ENCODE data around the gene NSMF.

NSMF gene

GRCh38 chr9:137433349-137433915 is 25.7 kb downstream of the NSMF start:
- in situ Hi-C loops (cut with MboI; ENCODE audit: low sequenced_read_pairs), result no loop called here

DNA sequence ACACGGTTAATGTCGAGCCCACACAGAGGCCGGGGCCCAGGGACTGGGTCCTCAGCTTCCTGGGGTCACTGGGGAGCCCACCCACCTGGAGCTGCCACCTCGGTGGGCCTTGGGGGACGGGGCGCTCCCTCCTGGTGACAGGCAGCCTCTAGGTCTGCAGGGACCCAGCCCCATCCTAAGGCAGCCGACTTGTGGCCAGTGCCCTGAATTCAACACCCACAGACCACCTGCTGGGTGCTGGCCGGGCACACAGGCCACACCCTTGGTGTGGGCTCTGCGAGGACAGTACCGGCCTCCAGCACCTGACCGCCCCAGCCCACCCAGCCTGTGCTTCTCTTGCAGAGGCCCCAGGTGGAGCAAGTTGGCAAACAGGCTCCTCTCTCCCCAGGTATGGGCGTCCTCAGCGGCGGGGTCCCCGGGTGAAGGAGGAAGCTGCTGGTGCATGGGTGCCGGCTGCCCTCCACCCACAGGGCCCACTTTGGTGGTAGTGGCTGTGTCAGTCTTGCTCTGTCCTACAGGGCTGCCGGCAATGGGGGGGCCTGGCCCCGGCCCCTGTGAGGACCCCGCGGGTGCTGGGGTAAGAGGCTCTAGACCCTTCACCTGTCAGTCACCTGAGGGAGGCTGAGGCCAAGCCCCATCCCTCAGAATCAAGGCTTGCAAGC is 26.3 kb downstream of the NSMF start:
- in situ Hi-C loops (cut with MboI; ENCODE audit: low sequenced_read_pairs), result no loop called here

GRCh38 chr9:137431416-137431931 is 27.7 kb downstream of the NSMF start:
- in situ Hi-C loops (cut with MboI; ENCODE audit: low sequenced_read_pairs), result no loop called here

GRCh38 chr9:137430723-137431415 is 28.3 kb downstream of the NSMF start:
- in situ Hi-C loops (cut with MboI; ENCODE audit: low sequenced_read_pairs), result no loop called here

- in situ Hi-C loops (cut with MboI; ENCODE audit: low sequenced_read_pairs), result no loop called here
Observed at GRCh38 chr9:137429974-137430722, 29.0 kb downstream of the NSMF start.

- in situ Hi-C loops (cut with MboI; ENCODE audit: low sequenced_read_pairs), result no loop called here
Observed at GRCh38 chr9:137429546-137429890, 29.6 kb downstream of the NSMF start.

DNA sequence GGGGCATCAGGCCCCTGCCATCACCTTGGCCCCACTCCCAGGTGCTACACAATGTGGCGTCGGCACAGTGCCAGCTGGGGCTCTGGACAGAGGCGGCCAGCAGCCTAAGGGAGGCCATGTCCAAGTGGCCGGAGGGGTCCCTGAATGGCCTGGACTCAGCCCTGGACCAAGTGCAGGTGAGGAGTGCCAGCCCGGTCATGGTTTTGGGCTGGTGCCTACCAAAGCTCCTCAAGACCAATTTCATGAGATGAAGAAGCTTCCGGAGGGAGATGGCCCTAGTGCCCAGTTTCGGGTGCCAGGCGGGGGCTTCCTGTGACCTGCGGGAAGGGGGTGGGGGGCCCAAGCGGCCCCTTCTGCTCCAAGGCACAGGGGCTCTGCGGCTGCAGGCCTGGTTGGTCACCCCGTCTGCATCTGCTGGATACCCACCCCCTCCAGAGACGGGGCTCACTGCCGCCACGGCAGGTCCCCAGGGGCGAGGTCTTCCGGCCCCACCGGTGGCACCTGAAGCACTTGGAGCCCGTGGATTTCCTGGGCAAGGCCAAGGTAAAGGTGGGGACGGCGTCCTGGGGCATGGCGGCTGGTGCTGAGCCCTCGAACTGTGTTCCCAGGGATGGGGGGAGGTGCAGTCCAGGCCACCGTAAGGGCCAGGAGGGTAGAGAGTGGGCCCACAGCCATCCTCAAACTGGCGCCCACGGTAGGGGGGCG is 30.1 kb downstream of the NSMF start:
- in situ Hi-C loops (cut with MboI; ENCODE audit: low sequenced_read_pairs), result no loop called here

GRCh38 chr9:137428311-137428630 is 30.9 kb downstream of the NSMF start:
- in situ Hi-C loops (cut with MboI; ENCODE audit: low sequenced_read_pairs), result no loop called here

- in situ Hi-C loops (cut with MboI; ENCODE audit: low sequenced_read_pairs), result no loop called here
Observed at GRCh38 chr9:137427454-137428310, 31.5 kb downstream of the NSMF start.

- in situ Hi-C loops (cut with MboI; ENCODE audit: low sequenced_read_pairs), result no loop called here
Observed at GRCh38 chr9:137426018-137426681, 33.0 kb downstream of the NSMF start.

- in situ Hi-C loops (cut with MboI; ENCODE audit: low sequenced_read_pairs), result no loop called here
Observed at GRCh38 chr9:137423514-137424291, 35.4 kb downstream of the NSMF start.

DNA sequence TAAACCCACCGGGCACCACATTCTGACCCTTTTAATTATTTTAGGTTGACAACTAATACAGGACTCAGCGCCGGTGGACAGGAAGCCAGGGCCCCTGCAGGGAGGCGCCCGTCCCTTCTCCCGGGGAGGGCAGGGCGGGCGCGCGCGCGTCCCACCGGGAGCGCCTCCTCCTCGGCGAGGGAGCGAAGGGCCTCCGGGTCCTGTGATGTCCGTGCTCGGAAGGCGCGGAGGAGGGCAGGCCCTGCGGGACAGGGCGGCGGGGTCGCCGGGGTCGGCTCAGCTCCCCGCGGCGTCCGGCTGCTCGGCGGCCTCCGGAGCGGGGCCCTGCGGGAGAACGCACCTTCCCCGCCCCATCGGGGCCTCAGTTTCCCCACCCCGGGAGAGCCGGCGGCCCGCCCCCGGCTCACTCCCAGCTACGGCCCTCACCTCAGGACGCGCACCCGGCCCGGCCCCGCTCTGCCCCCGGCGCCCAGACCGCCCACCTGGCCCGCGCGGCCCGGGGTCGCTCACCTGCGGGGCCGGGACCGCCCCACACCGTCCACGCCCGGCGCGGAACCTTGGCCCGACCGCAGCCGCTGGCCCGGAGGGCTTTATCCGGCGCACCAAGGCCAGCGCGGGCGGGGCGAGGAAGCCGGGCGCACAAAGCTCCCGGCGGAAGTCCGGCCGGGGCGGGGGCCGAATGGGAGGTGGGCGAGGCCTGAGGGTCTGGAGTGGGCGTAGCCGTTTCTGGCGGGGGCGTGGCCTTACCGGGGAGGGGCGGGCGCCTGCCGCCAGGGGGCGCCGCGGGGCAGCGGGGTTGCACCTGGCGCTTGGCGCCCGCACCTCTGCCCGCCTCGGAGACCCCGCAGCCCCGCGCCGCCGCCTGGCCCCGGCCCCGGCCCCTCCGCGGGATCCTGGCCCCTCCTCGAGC is 36.3 kb downstream of the NSMF start, which contains the start of the genes EXD3 and NOXA1:
TSS of gene EXD3 (minus strand) at position 559 of the 910 bp plus-strand sequence. CDS start 27,805 bp downstream, outside the sequence.
TSS of gene NOXA1 (plus strand) at position 790 of the 910 bp plus-strand sequence. CDS start 137 bp downstream, outside the sequence.
- in situ Hi-C loops (cut with MboI; ENCODE audit: low sequenced_read_pairs), result no loop called here

GRCh38 chr9:137421838-137422603 is 37.1 kb downstream of the NSMF start:
- in situ Hi-C loops (cut with MboI; ENCODE audit: low sequenced_read_pairs), result no loop called here

DNA sequence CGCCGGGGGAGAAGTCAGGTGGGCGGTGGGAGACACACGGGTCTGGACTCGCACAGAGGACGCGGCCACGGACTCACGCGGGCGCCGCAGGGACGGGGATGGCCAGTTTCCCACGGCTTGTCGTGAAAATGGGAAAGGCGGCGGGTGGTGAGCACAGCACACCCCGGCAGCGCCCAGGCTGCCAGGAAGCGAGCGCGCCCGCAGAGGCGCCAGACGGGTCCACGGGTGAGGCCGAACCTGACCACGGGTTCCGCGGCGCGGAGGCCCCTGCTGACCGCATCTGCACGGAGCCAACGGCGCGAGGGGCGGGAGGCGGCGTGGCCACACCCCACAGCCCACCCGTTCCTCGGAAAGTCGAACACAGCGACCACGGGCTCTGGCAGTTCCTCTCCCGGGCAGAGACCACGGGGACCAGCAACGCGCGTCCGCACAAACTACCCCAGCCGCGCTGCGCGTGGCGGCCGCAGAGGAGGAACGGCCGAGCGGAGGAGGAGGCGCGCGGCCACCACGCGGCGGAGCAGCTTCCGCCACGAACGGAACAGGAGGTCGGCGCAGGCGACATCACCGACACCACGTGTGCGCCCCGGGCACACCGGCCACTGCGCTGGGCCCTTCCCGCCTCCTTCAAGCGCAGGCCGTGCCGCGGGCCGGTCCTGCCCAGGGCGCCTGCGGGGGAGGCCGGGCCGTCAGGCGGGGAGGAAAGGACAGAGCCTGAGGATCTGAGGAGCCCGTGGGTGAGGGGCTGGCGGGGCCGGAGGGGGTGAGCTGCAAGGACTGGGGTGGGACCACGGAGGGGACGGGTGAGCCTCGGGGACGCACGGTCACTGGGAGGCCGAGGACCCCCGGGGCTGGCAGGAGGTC is 41.7 kb downstream of the NSMF start:
- in situ Hi-C loops (cut with MboI; ENCODE audit: low sequenced_read_pairs), result no loop called here

DNA sequence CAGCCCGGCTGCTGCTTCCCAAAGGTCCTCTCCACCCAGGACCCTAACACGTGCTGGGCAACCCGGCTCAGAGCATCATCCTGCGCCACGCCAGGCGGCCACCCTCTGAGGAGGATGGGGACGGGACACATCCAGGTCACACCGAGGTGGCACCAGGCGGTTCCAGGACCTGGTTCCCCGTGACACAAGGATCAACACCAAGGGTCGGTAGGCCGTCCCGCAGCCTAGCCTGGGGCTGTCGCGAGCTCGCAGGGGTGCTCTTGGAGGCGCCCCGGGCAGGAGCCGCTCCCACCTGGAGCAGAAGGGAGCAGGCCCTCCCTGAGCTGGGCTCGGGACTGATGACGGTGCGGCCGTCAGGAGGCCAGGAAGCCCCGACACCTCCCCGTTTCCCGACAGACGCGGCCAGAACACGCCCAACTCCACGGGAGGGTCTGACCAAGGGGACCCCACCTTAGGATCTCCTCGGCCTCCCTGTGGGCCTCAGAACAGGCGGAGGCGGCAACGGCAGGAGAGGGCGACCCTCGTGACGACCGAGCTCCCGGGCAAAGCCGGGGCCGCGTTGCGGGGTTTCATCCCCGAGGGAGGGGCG is 42.5 kb downstream of the NSMF start:
- in situ Hi-C loops (cut with MboI; ENCODE audit: low sequenced_read_pairs), result no loop called here

Data from HL-60/S4 treated with retinoic acid at 250 ng/mL for 4 days and 3 days (cell line).